Loucy (cell line): ENCODE data around the gene ADCY4.

Experiments
- H2AFZ ChIP-seq: fragments of 200-600 bp; sonication (generic); 2 replicates; pipeline ENCODE4 v1.6.0; 2016; ENCODE audit warnings: antibody characterized with exemption, mild to moderate bottlenecking, low read length, moderate library complexity
- H3F3A ChIP-seq: fragments of 200-600 bp; 2 replicates; pipeline ENCODE4 v1.6.0; 2016; ENCODE audit warnings: antibody characterized with exemption, low read depth, mild to moderate bottlenecking
- H3K27me3 ChIP-seq: fragments of 200-600 bp; sonication (generic); 2 replicates; pipeline ENCODE4 v1.6.1; 2014; ENCODE audit warnings: low read length, mild to moderate bottlenecking; ENCODE audit not compliant: insufficient read depth, poor library complexity, severe bottlenecking
- H3K36me3 ChIP-seq: fragments of 200-600 bp; sonication (generic); 2 replicates; pipeline ENCODE4 v1.6.1; 2016; ENCODE audit warnings: low read length; ENCODE audit not compliant: insufficient read depth
- H3K4me1 ChIP-seq: fragments of 200-600 bp; sonication (generic); 2 replicates; pipeline ENCODE4 v1.5.1; 2014; ENCODE audit warnings: low read length, mild to moderate bottlenecking; ENCODE audit not compliant: insufficient read depth, poor library complexity, severe bottlenecking
- H3K4me2 ChIP-seq: fragments of 200-600 bp; sonication (generic); 2 replicates; pipeline ENCODE4 v1.6.0; 2014; ENCODE audit warnings: antibody characterized with exemption, low read length, low read depth, mild to moderate bottlenecking; ENCODE audit not compliant: poor library complexity, severe bottlenecking
- H3K4me3 ChIP-seq: fragments of 200-600 bp; sonication (generic); 2 replicates; pipeline ENCODE4 v1.5.1; 2014; ENCODE audit warnings: low read length, mild to moderate bottlenecking, mixed read lengths; ENCODE audit not compliant: poor library complexity, severe bottlenecking
- H3K79me2 ChIP-seq: fragments of 200-600 bp; sonication (generic); 2 replicates; pipeline ENCODE4 v1.6.1; 2014; ENCODE audit warnings: low read length; ENCODE audit not compliant: insufficient read depth
- H3K9ac ChIP-seq: fragments of 200-600 bp; sonication (generic); 2 replicates; pipeline ENCODE4 v1.6.0; 2014; ENCODE audit warnings: mild to moderate bottlenecking, low read depth, low read length, moderate library complexity; ENCODE audit not compliant: poor library complexity, severe bottlenecking
- H3K9me2 ChIP-seq: fragments of 200-600 bp; sonication (generic); replicated peaks from 2 replicates; pipeline ENCODE4 v1.6.1; 2016; ENCODE audit warnings: low read depth, low read length, mixed read lengths
- H3K9me3 ChIP-seq: fragments of 200-600 bp; sonication (generic); 2 replicates; pipeline ENCODE4 v1.6.1; 2014; ENCODE audit warnings: mild to moderate bottlenecking, antibody characterized with exemption, low read length, low read depth; ENCODE audit not compliant: insufficient read depth
- H4K20me1 ChIP-seq: fragments of 200-600 bp; sonication (generic); 2 replicates; pipeline ENCODE4 v1.6.0; 2014; ENCODE audit warnings: antibody characterized with exemption, low read length, mild to moderate bottlenecking; ENCODE audit not compliant: insufficient read depth, poor library complexity, severe bottlenecking
- EZH2phosphoT487 ChIP-seq: fragments of 200-600 bp; IDR thresholded peaks from 2 replicates; pipeline ENCODE4 v1.6.1; 2018; ENCODE audit warnings: antibody characterized with exemption, mild to moderate bottlenecking, moderate library complexity, borderline replicate concordance
- TF ChIP-seq, protein P1 (sequence below): fragments of 200-600 bp; sonication (generic); conservative IDR thresholded peaks from 2 replicates; pipeline ENCODE4 v1.5.1; 2014; ENCODE audit warnings: mild to moderate bottlenecking, antibody characterized with exemption, low read length

ADCY4 gene

DNA sequence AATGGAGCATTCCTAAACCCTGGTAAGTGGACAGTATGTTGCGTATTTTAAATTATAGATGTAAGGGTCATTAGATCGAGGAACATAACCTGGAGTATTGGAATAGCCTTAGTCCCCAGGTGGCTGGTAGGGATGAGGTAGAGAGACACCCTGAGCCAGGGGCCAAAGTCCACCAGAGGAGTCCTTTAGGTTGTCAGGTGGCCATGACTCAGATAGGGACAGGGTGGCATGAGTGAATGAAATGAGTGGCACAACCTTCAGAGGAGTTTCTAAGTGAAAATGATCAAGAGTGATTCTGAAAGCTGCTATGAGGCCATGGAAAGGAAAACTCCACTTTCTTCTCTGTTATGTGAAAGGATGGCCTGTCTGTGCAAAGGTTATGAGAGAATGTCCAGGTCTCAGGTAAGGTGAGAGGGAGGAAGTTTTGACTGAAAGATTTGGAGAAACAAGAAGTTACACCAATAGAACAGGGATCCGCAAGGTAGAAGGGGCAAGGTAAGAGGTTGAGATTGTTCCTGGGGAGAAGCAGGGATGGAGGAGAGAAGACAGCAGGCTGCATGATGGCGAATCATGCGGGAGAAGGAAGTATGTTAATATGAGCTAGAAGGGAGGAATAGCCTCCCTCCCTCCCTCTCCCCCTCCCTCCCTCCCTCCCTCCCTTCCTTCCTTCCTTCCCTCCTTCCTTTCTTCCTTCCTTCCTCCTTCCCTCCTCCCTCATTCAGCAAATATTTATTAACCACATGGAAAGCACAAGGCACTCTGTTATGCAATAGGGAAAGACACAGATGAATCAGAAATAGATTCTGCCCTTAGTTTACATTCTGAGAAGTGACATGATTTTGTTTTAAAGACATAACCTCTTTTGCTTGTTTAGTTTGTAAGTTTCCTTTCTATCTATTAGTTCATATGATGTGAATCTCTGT lies 18.9 kb upstream of the ADCY4 start:
- Histone ChIP-seq H3K4me3 (no peak overlapping the region), H4K20me1 (no peaks in the 10 kb centered on the region), H3K4me1 (no peaks in the 10 kb centered on the region), H3K79me2 (no peaks in the 10 kb centered on the region), H3K9me3 (no peaks in the 10 kb centered on the region), H3F3A (no peaks in the 10 kb centered on the region), H3K9me2 (no peaks in the 10 kb centered on the region), H3K27me3 (no peaks in the 10 kb centered on the region), H3K4me2 (no peak overlapping the region), H2AFZ (no peak overlapping the region), H3K36me3 (no peaks in the 10 kb centered on the region), H3K9ac (no peak overlapping the region)
- TF ChIP-seq EZH2phosphoT487: no peak
- TF ChIP-seq, protein P1, sequence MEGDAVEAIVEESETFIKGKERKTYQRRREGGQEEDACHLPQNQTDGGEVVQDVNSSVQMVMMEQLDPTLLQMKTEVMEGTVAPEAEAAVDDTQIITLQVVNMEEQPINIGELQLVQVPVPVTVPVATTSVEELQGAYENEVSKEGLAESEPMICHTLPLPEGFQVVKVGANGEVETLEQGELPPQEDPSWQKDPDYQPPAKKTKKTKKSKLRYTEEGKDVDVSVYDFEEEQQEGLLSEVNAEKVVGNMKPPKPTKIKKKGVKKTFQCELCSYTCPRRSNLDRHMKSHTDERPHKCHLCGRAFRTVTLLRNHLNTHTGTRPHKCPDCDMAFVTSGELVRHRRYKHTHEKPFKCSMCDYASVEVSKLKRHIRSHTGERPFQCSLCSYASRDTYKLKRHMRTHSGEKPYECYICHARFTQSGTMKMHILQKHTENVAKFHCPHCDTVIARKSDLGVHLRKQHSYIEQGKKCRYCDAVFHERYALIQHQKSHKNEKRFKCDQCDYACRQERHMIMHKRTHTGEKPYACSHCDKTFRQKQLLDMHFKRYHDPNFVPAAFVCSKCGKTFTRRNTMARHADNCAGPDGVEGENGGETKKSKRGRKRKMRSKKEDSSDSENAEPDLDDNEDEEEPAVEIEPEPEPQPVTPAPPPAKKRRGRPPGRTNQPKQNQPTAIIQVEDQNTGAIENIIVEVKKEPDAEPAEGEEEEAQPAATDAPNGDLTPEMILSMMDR: no peak

DNA sequence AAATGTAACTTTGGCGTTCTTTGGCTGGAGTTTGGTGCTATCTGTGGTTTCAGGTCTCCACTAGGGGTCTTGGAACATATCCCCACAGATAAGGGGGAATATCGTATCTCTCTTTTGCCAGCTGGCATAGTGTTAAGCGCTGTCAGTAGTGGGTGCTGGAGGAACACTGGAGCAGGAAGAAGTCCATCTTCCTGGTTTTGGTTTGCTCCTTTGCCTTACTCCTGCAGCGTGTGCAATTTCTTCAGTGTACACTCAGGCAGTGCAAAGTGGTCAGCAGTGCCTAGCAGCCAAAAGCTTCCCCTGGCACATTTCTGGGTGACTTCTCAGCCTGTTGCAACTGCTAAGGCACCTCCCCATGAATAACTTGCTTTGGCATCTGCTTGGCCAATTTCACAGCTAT lies 16.6 kb upstream of the ADCY4 start:
- no peaks in the 10 kb centered on the region for H3K9me2 ChIP-seq
- TF ChIP-seq, protein P1: 0 out of 2 replicates have a peak, but pooled peaks have one; percentile 23
- no peak for TF ChIP-seq EZH2phosphoT487
- H3K9ac ChIP-seq: no peak overlapping the region
- H3K4me1 ChIP-seq: no peaks in the 10 kb centered on the region
- no peaks in the 10 kb centered on the region for H4K20me1 ChIP-seq
- no peaks in the 10 kb centered on the region for H3K36me3 ChIP-seq
- no peaks in the 10 kb centered on the region for H3K79me2 ChIP-seq
- H3K9me3 ChIP-seq: no peaks in the 10 kb centered on the region
- H3K4me3 ChIP-seq: no peak overlapping the region
- peak overlapping the region; percentile 14; the same call in 1 of the 2 replicates for H2AFZ ChIP-seq
- H3F3A ChIP-seq: no peaks in the 10 kb centered on the region
- H3K27me3 ChIP-seq: no peaks in the 10 kb centered on the region
- no peak overlapping the region for H3K4me2 ChIP-seq

DNA sequence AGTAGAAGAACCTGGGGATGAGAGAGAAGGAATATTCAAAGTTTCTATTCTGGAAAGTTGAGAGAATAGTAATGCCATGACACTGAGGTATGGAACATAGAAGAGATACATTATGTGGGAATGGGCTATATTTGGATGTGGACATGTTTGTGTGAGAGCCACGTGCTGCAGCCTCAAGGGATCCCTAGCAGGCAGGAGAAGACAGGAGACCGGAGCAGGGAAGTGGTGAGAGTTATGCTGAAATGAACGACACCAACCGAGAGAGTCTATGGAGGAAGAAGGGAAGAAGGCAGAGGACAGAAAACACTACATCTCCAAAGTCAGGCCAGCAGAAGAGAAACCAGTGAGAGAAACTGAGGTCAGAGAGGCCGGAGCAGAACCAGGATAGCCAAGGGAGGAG lies 14.9 kb upstream of the ADCY4 start:
- no peak for TF ChIP-seq EZH2phosphoT487
- TF ChIP-seq, protein P1: no peak
- H2AFZ ChIP-seq: 0 out of 2 replicates have a peak overlapping the region, but pooled peaks have one; percentile 12
- no peaks in the 10 kb centered on the region for H3F3A ChIP-seq
- H3K79me2 ChIP-seq: no peaks in the 10 kb centered on the region
- H3K36me3 ChIP-seq: no peaks in the 10 kb centered on the region
- H3K4me3 ChIP-seq: no peak overlapping the region
- H3K9me2 ChIP-seq: no peaks in the 10 kb centered on the region
- no peaks in the 10 kb centered on the region for H3K4me1 ChIP-seq
- no peak overlapping the region for H3K9ac ChIP-seq
- no peaks in the 10 kb centered on the region for H4K20me1 ChIP-seq
- no peaks in the 10 kb centered on the region for H3K9me3 ChIP-seq
- H3K27me3 ChIP-seq: no peaks in the 10 kb centered on the region
- H3K4me2 ChIP-seq: no peak overlapping the region
